Measurements from ENCODE around the gene TMEM123. TPM values are rescaled to one million over a fixed set of nuclear protein-coding genes. Genes with fewer than 3 reads are reported as not detected.

Gene TMEM123
- total and polyA plus RNA-seq, 10 of the 15 experiments (the other 5 are each of a cell fraction or from before 2014, with no cell fraction given), result 35.1 to 667 (median 123) TPM

- Histone ChIP-seq H3K79me2 (ENCODE audit: control insufficient read depth, insufficient read depth, low read length) (no peaks in the 10 kb centered on the region; the same call in 1 of the 2 replicates), H3K27ac (ENCODE audit: control insufficient read depth, insufficient read depth) (no peak overlapping the region), H3K9me3 (replicated peaks; ENCODE audit: control insufficient read depth, insufficient read depth, low read length) (peaks cover 5% of the 10 kb centered on the region; the same call in 2 of the 3 replicates), H2AFZ (ENCODE audit: control insufficient read depth, low read depth, low read length) (no peak overlapping the region), H3K9ac (ENCODE audit: control insufficient read depth, insufficient read depth, low read length) (no peak overlapping the region), H3K4me2 (ENCODE audit: control insufficient read depth, insufficient read depth) (no peak overlapping the region), H3K4me1 (ENCODE audit: control insufficient read depth, insufficient read depth, low read length) (no peaks in the 10 kb centered on the region; the same call in 1 of the 2 replicates), H3K27me3 (replicated peaks in 1 of 2; ENCODE audit: control insufficient read depth in 2 of 2, insufficient read depth in 2 of 2, low read length in 1 of 2) (no peaks in the 10 kb centered on the region), H3K4me3 (no peak overlapping the region), H3K36me3 (ENCODE audit: control insufficient read depth in 2 of 2, insufficient read depth in 2 of 2, low read length in 1 of 2) (peaks cover 7 to 14% of the 10 kb centered on the region in 2 experiments; a peak in 3 of 4 replicates), H4K20me1 (ENCODE audit: control insufficient read depth, insufficient read depth) (no peaks in the 10 kb centered on the region)
- POLR2A ChIA-PET, result no interaction called here
- intact Hi-C loops (cut with micrococcal nuclease; ENCODE audit: unreplicated experiment) (no loop called here), in situ Hi-C loops (cut with MboI) (loop anchor here (25.0 kb wide), 1 partner anchor 101 kb away; no protein-coding TSS in a partner anchor)
- FAIRE-seq, result no peak
- no TSS peak for BruUV-seq (replicated peaks)
- RAD21 ChIA-PET (ENCODE audit: unreplicated experiment), result no interaction called here
- CTCF ChIA-PET, result interaction anchor here (0.9 to 2.2 kb wide), 4 partner anchors 10 to 280 kb away, joined by 3 to 6 read pairs (median 4); no protein-coding TSS in a partner anchor
- 100% methylated on average over 2 of the region's 2 CpGs for WGBS (ENCODE audit: insufficient coverage, insufficient replicate concordance, low lambda C conversion rate, missing lambda C conversion rate)
- no peak for ATAC-seq
- DNase-seq (ENCODE audit: low read depth, low spot score), result no peak
- TF ChIP-seq JUND (IDR thresholded peaks at IDR 0.05; ENCODE audit: low read depth, low read length), result no peak
- TF ChIP-seq ATF2 (IDR thresholded peaks at IDR 0.05; ENCODE audit: low read length), result no peak
- no peak for TF ChIP-seq ZBED1 (IDR thresholded peaks at IDR 0.05; ENCODE audit: borderline replicate concordance)
- no peak for TF ChIP-seq ESRRA (IDR thresholded peaks at IDR 0.05; ENCODE audit: low read length)
- no peak for TF ChIP-seq PKNOX1 (IDR thresholded peaks at IDR 0.05)
- TF ChIP-seq POU2F2 (IDR thresholded peaks at IDR 0.05; ENCODE audit: borderline replicate concordance, low read depth, low read length), result no peak
- no peak for TF ChIP-seq TCF12 (IDR thresholded peaks at IDR 0.05; ENCODE audit: low read depth, low read length)
- no peak for TF ChIP-seq USF2 (IDR thresholded peaks at IDR 0.05; ENCODE audit: borderline replicate concordance, low read depth, low read length)
- TF ChIP-seq SPI1 (IDR thresholded peaks at IDR 0.05; ENCODE audit: borderline replicate concordance, insufficient read depth, low read depth, low read length), result no peak
- TF ChIP-seq BRCA1 (IDR thresholded peaks at IDR 0.05; ENCODE audit: low read depth, low read length), result no peak
- TF ChIP-seq ZNF687 (IDR thresholded peaks at IDR 0.05), result no peak
- TF ChIP-seq HDAC6 (IDR thresholded peaks at IDR 0.05; ENCODE audit: unreplicated experiment), result no peak
- no peak for TF ChIP-seq NR2C2 (IDR thresholded peaks at IDR 0.05; ENCODE audit: borderline replicate concordance, control insufficient read depth, insufficient read length, low read depth)
- TF ChIP-seq PAX8 (IDR thresholded peaks at IDR 0.05), result no peak
- no peak for TF ChIP-seq POLR2AphosphoS5 (IDR thresholded peaks at IDR 0.05; ENCODE audit: low read length)
- TF ChIP-seq ZNF217 (IDR thresholded peaks at IDR 0.05), result no peak
- SMC1A ChIA-PET (ENCODE audit: uncharacterized antibody, unreplicated experiment), result interaction anchor here (1.3 to 1.7 kb wide), 2 partner anchors 98 to 110 kb away, joined by 3 read pairs; no protein-coding TSS in a partner anchor
Measured at GRCh38 chr11:102386136-102386734, 66.3 kb downstream of the TMEM123 start.

Data from GM12878 (cell line).